NCI-H510A (cell line): ENCODE results near the gene RBAK.
"Not testable (repeated sequence)": the region's sequence is repeated elsewhere in the genome, so short reads cannot be mapped to it uniquely, and the experiment has no call there.

Source experiments
- DNase-seq: peaks from one replicate; lab custom pipeline; 2025; lab: John Stamatoyannopoulos, UW

RBAK gene

GRCh38 chr7:5045558-5046396 lies at the start of gene RBAK:
RBAK (plus strand) TSS chr7:5045860; CDS start chr7:5048077, 2,217 bp downstream.
- peak; percentile 86 for DNase-seq

GRCh38 chr7:4996696-4997222 lies 48.9 kb upstream of the RBAK start:
- no peak for DNase-seq

GRCh38 chr7:4998244-4998643 lies 47.4 kb upstream of the RBAK start:
- DNase-seq, result no peak

- no peak for DNase-seq
These were observed 46.8 kb upstream of the RBAK start for GRCh38 chr7:4998910-4999309.

GRCh38 chr7:4999369-4999950 lies 46.2 kb upstream of the RBAK start:
- no peak for DNase-seq

- no peak for DNase-seq
These were observed 44.7 kb upstream of the RBAK start for GRCh38 chr7:5001003-5001402.

GRCh38 chr7:5001911-5002310 lies 43.7 kb upstream of the RBAK start:
- no peak for DNase-seq

- no peak for DNase-seq
These were observed 40.6 kb upstream of the RBAK start for GRCh38 chr7:5005066-5005465.

- DNase-seq, result no peak
These were observed 32.7 kb upstream of the RBAK start for GRCh38 chr7:5012985-5013384.

GRCh38 chr7:5015936-5016335 lies 29.7 kb upstream of the RBAK start:
- not testable (repeated sequence) for DNase-seq

- DNase-seq, result not testable (repeated sequence)
These were observed 28.0 kb upstream of the RBAK start for GRCh38 chr7:5017626-5018025.

GRCh38 chr7:5020098-5020497 lies 25.6 kb upstream of the RBAK start:
- DNase-seq, result no peak

- DNase-seq, result not testable (repeated sequence)
These were observed 24.6 kb upstream of the RBAK start for GRCh38 chr7:5020976-5021550.

GRCh38 chr7:5023626-5024025 lies 22.0 kb upstream of the RBAK start:
- DNase-seq, result not testable (repeated sequence)

GRCh38 chr7:5027796-5028410 lies 17.8 kb upstream of the RBAK start:
- not testable (repeated sequence) for DNase-seq

GRCh38 chr7:5033186-5033585 lies 12.5 kb upstream of the RBAK start:
- not testable (repeated sequence) for DNase-seq

- DNase-seq, result no peak
These were observed 10.4 kb upstream of the RBAK start for GRCh38 chr7:5035276-5035675.

GRCh38 chr7:5036446-5036845 lies 9.2 kb upstream of the RBAK start:
- no peak for DNase-seq

- no peak for DNase-seq
These were observed 4.6 kb upstream of the RBAK start for GRCh38 chr7:5041047-5041446.

GRCh38 chr7:5043661-5044060 lies 2.0 kb upstream of the RBAK start:
- DNase-seq, result no peak

- DNase-seq, result not testable (repeated sequence)
These were observed 705 bp downstream of the RBAK start for GRCh38 chr7:5046397-5046732.

- DNase-seq, result not testable (repeated sequence)
These were observed 1.5 kb downstream of the RBAK start for GRCh38 chr7:5047127-5047526.

GRCh38 chr7:5050676-5051075 lies 5.0 kb downstream of the RBAK start:
- DNase-seq, result no peak
